HG03432 (cell line): ENCODE measurements around the gene FBXL2.
"Not testable (repeated sequence)": the region's sequence is repeated elsewhere in the genome, so short reads cannot be mapped to it uniquely, and the experiment has no call there.

ENCODE experiments used
- ATAC-seq: cut with Tn5 transposase; IDR thresholded peaks from one replicate; pipeline ENCODE4 v1.9.1; 2021; ENCODE audit warnings: mild to moderate bottlenecking, moderate library complexity; ENCODE audit not compliant: unreplicated experiment

Gene FBXL2

DNA sequence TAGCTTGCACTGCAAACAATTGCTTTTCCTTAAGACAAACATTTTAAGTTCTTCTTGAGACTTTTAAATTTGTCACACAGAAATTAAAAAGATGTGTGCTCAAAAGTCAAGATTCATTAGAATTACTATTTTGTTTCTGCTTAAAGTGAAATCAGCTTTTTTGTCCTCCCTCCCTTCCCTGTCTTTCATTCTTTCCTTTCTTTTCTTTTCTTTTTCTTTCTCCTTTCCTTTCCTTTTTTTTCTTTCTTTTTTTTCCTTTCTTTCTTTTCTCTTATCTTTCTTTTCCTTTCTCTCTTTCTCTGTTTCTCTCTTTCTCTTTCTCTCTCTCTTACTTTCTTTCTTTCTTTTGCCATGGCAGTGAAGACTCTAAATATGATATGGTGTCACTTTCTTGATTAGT, 37.8 kb downstream of the FBXL2 start:
- ATAC-seq = no peak

DNA sequence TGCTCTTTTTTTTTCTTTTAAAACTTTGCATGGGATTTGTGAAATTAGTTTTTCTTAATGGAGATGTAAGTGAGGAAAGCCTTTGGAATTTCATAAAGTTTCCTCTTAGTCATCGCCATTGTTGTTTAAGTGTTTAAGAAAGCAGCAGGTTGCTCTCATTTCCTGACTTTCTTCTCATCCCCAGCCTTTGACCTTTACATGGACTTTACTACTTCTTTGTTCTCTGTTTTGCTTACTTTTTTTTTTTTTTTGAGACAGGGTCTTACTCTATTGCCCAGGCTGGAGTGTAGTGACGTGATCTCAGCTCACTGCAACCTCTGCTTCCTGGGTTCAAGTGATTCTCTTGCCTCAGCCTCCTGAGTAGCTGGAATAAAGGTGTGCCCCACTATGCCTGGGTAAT, 38.6 kb downstream of the FBXL2 start:
- ATAC-seq = no peak

DNA sequence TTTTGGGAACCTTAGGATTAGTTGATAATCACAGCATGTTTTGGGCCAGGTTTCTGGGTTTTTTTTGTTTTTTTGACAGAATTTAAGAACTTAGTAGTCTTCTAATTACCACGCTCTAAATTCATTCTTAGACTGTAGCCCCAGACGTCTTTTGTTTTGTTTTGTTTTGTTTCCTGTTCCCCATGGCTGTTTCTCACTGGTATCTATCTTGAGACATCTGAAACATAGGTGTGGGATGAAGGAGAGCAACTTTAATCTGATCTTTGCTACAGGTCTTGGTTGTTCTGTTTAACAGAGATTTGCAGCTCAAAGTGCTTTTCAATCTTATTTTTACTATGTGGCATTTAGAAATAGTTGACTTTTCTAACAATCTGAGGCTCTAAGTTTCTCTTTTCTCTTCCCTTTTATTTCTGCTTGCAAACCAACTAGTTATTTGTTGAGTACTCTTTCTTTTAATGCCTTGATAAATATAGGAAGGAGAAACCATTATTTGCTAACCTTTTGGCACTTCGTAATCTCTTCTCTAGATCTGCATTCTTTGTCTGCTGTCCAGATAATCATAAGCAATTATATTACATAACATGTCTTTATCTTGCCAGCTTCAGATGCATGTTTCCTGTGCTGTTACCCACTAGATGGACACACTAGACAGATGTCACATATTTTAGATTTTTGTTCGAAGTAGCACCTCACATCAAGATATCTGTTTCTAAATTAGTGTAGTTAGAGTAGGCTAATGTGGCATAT, 40.9 kb downstream of the FBXL2 start:
- no peak for ATAC-seq

DNA sequence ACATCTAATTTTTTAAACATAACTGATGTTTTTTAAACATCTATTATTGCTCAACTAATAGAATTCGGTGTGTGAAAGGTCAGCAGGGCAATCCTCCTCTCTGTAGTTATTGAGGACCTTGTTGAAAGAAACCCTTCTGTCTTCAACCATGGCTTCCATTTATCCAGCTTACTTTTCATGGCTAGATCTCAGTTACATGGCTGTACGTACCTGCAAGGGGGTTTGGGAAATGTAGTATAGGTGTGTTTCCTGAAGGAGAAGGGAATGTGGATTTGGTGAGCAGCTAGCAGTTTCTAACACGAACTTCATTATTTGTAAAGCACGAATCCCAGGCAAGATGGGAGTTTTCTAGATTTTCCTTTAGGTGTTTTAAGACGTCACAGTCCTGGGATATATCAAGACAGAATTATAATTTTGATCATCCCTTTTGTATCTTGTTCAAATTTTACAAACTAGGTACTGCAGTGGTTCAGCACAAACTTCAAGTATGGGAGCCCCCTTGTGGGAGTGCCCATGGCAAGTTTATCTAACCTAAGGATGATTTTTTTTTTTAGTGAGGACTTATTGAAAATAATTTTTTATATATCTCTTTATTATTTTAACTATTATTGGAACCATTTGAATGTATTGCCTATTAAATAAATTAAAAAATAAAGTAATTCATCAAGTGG, 41.6 kb downstream of the FBXL2 start:
- ATAC-seq = no peak

DNA sequence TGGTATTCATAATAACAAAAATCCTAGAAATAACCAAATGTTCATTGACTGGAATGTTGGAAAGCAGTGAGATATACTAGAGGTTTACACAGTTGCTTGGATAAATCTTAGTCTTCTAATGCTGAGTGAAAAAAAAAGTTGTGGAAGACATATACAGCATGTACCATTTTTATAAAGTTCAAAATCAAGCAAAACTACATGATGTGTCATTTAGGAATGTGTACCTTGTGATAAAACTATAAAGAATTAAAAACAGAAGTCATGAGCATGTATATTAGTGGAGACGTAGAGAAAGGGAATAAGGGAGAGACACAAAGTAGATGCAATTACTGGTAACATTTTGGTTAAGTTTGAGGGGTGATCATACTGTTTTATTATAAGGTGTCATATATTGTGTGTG, 45.2 kb downstream of the FBXL2 start:
- ATAC-seq = no peak

DNA sequence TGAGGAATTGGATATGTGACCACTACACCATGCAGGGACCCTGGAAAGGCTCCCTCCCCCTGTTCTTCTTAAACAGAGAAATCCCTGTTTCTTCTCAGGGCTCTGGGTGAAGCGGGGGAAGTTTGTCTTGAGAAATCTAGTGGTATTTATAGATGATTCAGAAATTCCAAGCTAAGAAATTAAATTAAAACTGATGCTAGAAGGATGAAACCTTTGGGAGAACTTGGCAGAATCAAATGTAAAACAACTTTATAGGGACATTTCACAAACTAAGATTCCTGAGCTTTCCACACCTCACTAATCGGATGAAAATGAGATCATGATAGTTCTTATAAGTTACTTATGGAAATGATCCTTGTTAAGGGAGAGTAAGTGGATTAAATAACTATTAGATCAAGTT, 54.2 kb downstream of the FBXL2 start:
- no peak for ATAC-seq

DNA sequence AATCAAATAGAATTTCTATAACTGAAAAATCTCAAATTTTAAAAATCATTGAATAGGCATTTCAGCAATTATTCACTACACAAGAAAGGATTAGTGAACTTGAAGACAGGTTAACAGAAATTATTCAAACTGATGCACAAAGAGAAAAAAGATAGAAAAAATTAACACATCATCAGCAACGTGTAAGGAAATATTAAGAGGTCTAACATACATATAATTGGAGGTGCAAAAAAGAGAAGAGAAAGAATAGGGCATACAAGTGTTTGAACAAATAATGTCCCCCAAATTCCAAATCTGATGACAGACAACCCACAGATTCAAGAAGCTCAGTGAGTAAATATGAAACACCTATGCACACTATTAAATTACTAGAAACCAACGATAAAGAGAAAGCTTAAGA, 57.1 kb downstream of the FBXL2 start:
- no peak for ATAC-seq

DNA sequence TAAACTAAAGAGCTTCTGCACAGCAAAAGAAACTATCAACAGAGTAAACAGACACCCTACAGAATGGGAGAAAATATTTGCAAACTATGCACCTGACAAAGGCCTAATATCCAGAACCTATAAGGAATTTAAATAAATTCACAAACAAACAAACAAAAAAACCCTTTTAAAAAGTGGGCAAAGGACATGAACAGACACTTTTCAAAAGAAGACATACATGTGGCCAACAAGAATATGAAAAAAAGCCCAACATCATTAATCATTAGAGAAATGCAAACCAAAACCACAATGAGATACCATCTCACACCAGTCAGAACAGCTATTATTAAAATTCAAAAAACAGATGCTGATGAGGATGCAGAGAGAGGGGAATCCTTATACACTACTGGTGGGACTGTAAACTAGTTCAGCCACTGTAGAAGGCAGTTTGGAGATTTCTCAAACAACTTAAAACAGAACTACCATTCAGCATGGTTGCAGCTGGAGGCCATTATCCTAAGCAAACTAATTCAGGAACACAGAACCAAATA, 61.8 kb downstream of the FBXL2 start:
- not testable (repeated sequence) for ATAC-seq

DNA sequence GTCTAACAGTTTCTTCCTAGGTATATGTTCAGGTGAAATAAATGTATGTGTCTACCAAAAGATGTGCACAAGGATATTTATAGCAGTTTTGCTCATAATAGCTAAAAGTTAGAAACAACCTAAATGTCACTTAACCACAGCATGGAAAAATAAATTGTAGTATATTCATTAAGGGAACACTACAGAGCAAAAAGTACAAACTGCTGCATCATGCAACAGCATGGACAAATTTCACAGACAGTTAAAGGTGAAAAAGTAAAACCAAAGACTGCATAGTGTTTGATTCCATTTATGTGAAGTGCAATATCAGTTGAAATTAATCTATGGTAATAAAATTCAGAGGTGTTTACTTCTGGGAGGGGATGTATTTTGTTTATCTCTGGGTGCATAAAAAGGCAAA, 62.5 kb downstream of the FBXL2 start:
- ATAC-seq = no peak

DNA sequence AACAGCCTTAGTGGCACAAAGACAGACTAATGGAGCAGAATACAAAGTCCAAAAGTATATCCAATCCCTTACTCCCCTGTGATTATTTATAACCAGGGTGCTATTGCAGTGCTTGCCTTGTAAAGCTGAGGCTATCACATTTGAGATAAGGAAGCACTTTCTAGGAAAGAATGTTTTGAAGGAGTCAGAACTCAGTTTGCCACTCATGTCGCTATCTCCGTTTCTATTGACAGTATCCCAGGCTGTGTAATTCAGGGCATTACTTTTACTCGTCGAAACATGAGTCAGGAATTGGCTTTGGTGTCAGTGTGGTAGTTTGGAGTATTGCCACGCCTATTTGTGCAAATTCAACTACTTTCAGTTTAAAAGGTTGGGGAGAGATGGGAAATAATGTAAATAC, 78.4 kb downstream of the FBXL2 start:
- no peak for ATAC-seq

DNA sequence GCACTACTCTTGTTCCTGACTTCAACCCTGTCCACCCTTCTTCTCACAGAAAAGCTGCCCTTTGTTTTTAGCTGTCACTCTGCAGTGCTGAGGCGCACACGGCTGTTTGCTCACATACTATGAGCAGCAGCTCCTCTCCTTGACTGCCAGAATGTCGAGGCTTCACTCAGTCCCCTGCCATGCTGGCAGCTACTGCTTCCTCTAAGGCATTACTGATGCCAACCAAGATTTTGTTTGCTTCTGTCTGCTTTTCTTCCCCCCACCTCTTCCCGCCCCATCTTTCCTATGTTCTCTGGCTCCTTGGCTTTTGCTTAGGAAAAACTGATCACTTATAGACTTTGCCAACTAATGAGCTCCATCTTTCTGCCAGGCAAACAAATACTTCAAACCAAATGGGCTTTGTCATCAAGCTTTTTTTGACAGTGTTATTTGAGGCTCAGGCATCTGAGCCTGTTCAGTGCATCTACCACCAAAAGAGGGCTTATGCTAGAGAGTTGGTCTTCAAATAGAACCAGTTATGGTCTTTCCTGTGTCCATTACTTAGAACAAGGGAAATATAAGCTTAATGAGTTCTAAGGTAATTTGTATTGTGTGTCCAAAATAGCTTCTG, 81.0 kb downstream of the FBXL2 start:
- ATAC-seq = no peak

DNA sequence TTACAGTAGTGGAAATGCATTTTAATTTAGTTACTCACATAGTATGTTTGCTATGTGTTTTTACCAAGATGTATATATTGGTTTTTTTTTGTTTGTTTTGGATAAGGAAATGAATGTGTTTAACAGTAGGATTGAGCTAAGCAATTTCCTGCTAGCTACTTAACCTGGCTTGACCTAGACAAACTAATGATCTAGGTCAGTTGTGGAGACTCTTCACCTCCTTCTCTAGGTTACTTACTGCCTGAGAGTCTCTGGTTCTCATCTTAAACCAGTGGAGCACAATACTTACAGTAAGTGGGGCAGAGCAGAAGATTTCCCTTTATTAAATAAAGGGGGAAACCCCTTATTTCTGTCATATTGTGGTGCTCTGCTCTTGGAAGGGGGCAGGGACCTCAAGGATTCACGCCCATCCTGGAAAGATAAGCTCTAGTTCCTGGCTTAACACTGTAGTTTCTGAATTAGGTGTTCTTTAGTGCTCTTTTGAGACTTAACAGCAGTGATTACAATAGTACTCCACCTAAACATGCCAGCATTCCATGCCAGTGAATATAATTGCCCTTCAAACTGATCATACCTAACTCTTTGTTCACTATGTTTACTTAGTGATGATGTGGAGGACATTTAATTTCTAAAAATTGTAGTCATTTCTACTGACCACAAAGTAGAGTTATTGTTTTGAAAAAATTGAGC, 83.0 kb downstream of the FBXL2 start:
- no peak for ATAC-seq

DNA sequence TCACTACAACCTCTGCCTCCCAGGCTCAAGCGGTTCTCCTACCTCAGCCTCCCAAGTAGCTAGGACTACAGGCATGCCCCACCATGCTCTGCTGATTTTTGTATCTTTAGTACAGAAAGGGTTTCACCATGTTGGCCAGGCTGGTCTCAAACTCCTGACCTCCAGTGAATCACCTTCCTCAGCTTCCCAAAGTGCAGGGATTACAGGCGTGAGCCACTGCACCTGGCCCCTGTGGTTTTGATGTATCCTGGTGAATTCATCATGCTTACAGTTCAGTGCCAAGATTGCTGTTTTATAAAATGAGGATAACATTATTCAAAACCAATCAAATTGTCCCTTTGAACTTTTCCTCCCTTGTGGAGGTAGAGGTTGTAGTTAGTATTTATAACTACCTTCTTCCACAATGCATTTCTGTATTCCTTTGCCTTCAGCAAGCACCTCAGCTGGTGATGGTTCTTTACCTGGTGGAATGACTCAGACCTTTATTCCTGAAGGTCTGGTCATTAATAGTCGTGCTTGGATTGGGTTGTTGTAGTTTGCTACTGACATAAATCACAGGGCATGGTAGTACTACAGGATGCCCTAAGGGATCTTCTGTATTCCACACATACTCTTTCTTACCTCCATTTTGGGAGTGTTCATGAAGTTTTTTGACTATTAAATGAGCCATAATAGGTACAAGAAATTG, 86.0 kb downstream of the FBXL2 start:
- no peak for ATAC-seq

DNA sequence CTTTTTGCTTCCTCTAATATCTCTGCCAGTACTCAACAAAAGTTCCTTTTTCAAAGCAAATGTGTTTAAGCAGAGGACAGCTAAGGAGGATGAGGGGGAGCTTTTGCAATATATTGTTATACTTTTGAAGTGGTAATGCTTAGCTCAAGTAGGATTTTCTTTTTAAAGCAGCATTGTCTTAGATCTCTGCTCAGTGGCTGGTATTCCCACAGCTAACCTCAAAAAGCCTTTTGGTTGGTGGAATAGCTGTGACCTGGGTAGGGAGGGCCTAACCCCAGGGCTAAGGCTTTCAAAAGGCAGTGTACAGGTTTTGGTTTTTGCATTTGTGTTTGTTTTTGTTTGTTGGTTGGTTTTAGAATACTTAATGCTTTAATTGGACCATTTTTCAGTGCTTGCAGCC, 86.8 kb downstream of the FBXL2 start:
- no peak for ATAC-seq

DNA sequence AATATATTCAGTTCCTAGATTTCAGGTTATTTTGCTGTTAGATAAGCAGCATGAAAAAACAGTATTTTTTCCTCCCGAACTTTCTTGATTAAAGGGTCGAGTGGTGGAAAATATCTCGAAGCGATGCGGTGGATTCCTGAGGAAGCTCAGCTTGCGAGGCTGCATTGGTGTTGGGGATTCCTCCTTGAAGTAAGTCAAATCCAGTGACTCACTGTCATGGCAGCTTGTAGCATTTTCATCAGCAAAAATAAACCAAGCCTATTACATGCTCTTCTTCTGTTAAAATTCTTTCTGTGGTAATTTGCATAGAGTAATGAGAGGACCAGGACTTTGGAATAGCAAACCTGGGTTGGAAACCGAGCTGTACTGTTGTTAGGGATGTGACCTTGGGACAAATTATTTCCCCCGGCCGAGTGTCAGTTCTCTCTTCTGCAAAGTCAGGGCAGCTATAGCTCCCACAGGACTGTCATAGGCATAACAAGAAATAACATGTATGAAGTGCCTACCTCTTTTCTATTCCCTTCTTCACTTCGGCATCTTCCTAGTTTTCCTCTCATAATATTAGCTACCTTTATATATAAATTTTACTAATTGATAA, 87.4 kb downstream of the FBXL2 start:
- ATAC-seq = no peak

DNA sequence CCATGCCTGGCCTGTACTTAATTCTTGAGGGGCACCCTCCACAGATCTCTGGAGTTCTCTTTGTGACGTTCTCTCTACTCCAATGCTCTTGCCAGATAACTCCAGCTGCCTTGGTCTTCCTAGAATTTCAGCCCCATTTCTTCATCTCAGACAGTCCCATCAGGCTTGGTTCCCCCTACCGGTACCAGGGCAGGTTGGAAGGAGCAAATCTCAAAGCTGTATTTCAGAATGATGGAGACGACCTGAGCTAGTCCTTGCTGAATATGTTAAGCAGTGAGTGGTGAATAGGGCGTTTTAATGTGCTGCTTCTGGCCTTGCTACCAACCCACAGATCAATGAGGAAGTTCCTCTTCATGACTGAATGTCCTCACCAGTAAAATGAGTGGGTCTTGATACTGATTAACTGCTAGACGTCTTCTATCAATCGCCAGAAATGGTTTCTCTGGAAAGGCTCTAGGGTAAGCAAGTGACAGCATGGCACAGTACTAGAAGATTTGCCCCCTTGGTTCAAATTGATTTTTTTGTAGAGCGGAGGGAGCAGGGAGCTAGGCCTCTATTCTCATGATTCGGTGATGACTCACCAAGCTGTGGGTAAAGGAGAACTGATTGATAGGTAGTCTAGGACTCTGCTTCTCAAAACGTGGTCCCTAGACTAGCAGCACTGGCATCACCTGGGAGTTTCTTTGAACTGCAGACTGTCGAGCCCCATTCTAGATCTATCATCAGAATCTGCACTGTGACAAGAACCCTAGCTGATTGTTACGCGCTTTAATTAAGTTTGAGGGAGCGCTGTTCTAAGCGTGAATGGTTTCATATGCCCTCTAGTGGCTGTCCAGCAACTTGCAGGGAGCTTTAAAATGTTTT, 95.2 kb downstream of the FBXL2 start:
- peak; percentile 64 for ATAC-seq

DNA sequence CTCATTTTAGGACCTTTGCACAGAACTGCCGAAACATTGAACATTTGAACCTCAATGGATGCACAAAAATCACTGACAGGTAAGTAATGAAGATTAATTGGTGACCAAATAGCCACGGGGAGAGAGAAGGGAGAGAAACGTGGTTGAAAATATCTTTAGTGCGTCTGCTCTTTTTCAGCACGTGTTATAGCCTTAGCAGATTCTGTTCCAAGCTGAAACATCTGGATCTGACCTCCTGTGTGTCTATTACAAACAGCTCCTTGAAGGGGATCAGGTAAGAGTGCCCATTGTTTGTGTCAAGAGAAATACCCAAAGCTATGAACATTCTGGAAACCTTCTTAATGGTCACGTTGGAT, 95.8 kb downstream of the FBXL2 start:
- ATAC-seq = no peak

DNA sequence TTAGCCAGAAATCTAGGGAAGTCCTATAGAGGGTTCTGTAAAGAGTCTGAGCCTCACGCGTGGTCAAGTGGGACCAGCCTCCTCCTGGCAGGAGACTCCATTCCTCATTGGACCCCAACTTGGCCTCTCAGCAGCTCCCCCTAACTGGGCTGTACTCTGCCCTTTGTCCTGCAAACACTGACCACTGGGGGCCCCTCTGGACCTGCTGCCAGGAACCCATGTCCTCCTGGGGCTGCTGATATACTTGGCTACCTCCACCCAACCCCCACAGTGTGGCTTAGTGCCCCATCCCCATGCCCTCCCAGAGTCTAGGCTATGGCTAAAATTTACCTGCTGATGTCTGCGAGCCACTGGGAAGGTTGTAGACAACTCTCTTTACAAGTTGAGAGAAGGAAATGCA, 100.2 kb downstream of the FBXL2 start:
- ATAC-seq = no peak

DNA sequence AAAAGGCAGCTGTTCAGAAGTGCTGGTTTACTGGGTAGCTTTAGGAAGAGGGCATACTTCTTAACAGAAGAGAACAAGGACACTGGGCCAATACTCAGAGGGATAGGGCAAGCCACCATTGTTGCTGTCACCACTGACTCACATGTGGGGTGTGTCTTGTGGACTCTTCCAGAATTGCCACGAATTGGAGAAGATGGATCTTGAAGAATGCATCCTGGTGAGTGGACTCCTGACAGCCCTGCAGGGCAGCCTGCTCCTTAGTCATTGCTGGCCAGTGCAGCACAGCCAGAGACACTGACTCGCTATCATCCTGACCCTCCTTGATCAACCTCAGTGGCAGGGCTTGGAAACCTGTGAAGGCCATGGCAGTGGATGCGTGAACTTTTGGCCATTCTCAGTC, 100.7 kb downstream of the FBXL2 start:
- no peak for ATAC-seq

DNA sequence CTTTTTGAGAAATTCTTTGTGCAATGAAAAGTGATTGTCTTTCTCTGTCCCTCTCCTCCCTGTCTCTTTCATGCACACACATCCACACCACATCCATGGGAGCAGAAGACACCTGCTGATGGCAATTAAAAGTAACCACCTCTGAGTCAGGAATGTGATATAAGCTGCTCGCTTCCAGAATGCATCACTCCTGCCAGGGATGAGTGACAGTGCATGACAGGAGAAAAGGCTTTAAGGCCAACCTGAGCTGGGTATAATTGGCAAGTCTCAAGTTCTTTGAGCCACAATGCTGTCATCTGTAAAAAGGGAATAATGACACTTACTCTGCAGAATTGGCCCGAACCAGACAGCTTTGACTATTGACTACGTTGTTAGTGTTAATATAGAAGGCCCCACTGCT, 103.4 kb downstream of the FBXL2 start:
- ATAC-seq = no peak
